HK-2 (cell line): ENCODE data around the gene SNRNP40.
"Not testable (repeated sequence)": the region's sequence is repeated elsewhere in the genome, so short reads cannot be mapped to it uniquely, and the experiment has no call there.

Experiments used
- DNase-seq: peaks from one replicate; pipeline ENCODE4 v3.0.0-alpha.2; 2018; ENCODE audit not compliant: unreplicated experiment

The SNRNP40 gene

GRCh38 chr1:31296486-31297276 lies at the start of gene SNRNP40, which contains the start of gene ZCCHC17:
SNRNP40 (minus strand) TSS chr1:31296788; CDS start chr1:31296751, 37 bp downstream.
ZCCHC17 (plus strand) TSS chr1:31297032; CDS start chr1:31310099, 13,067 bp downstream.
- DNase-seq, result peak; percentile 95

GRCh38 chr1:31345635-31346034 lies 49.0 kb upstream of the SNRNP40 start:
- no peak for DNase-seq

- no peak for DNase-seq
Observed at GRCh38 chr1:31344503-31344902, 47.9 kb upstream of the SNRNP40 start.

GRCh38 chr1:31336687-31337467 lies 40.3 kb upstream of the SNRNP40 start:
- no peak for DNase-seq

- DNase-seq, result no peak
Observed at GRCh38 chr1:31335007-31335406, 38.4 kb upstream of the SNRNP40 start.

GRCh38 chr1:31327381-31327780 lies 30.8 kb upstream of the SNRNP40 start:
- no peak for DNase-seq

- no peak for DNase-seq
Observed at GRCh38 chr1:31326461-31326860, 29.9 kb upstream of the SNRNP40 start.

- DNase-seq, result no peak
Observed at GRCh38 chr1:31324992-31325391, 28.4 kb upstream of the SNRNP40 start.

- DNase-seq, result no peak
Observed at GRCh38 chr1:31324093-31324492, 27.5 kb upstream of the SNRNP40 start.

- no peak for DNase-seq
Observed at GRCh38 chr1:31318146-31318545, 21.6 kb upstream of the SNRNP40 start.

- no peak for DNase-seq
Observed at GRCh38 chr1:31315902-31316301, 19.3 kb upstream of the SNRNP40 start.

GRCh38 chr1:31310198-31310597 lies 13.6 kb upstream of the SNRNP40 start:
- DNase-seq, result no peak

GRCh38 chr1:31308036-31308435 lies 11.4 kb upstream of the SNRNP40 start:
- DNase-seq, result no peak

- DNase-seq, result no peak
Observed at GRCh38 chr1:31306278-31306677, 9.7 kb upstream of the SNRNP40 start.

- no peak for DNase-seq
Observed at GRCh38 chr1:31302709-31303441, 6.3 kb upstream of the SNRNP40 start.

GRCh38 chr1:31300193-31300592 lies 3.6 kb upstream of the SNRNP40 start:
- DNase-seq, result no peak

- DNase-seq, result no peak
Observed at GRCh38 chr1:31299365-31299764, 2.8 kb upstream of the SNRNP40 start.

GRCh38 chr1:31297277-31298247 lies 974 bp upstream of the SNRNP40 start:
- DNase-seq, result no peak

GRCh38 chr1:31295874-31296485 lies 608 bp downstream of the SNRNP40 start:
- DNase-seq, result no peak

GRCh38 chr1:31289021-31289420 lies 7.6 kb downstream of the SNRNP40 start:
- no peak for DNase-seq

GRCh38 chr1:31287791-31288190 lies 8.8 kb downstream of the SNRNP40 start:
- DNase-seq, result not testable (repeated sequence)
